Loucy (cell line): ENCODE measurements around the gene ARR3.

Experiments used
- EZH2phosphoT487 ChIP-seq: fragments of 200-600 bp; IDR thresholded peaks from 2 replicates; pipeline ENCODE4 v1.6.1; 2018; ENCODE audit warnings: antibody characterized with exemption, mild to moderate bottlenecking, moderate library complexity, borderline replicate concordance
- TF ChIP-seq, protein P1 (sequence below): fragments of 200-600 bp; sonication (generic); conservative IDR thresholded peaks from 2 replicates; pipeline ENCODE4 v1.5.1; 2014; ENCODE audit warnings: mild to moderate bottlenecking, antibody characterized with exemption, low read length

DNA sequence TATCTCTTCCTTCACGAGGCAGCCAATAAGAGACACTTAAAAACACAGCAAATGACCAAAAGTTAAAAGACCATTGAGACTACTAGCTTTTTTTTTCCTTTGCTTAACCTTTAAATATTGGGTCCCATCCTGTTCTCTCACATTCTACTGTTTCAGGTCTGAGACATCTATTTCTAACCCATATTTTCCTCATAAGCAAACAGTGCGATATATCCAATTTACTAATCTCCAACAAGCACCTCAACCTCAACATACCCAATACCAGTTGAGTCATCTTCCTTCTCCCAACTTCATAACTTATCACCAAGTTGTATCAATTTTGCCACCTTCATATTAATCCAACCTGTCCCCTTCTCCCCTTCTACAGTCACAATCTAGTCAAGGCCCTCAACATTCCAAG lies 26.6 kb upstream of the ARR3 start:
- TF ChIP-seq, protein P1, sequence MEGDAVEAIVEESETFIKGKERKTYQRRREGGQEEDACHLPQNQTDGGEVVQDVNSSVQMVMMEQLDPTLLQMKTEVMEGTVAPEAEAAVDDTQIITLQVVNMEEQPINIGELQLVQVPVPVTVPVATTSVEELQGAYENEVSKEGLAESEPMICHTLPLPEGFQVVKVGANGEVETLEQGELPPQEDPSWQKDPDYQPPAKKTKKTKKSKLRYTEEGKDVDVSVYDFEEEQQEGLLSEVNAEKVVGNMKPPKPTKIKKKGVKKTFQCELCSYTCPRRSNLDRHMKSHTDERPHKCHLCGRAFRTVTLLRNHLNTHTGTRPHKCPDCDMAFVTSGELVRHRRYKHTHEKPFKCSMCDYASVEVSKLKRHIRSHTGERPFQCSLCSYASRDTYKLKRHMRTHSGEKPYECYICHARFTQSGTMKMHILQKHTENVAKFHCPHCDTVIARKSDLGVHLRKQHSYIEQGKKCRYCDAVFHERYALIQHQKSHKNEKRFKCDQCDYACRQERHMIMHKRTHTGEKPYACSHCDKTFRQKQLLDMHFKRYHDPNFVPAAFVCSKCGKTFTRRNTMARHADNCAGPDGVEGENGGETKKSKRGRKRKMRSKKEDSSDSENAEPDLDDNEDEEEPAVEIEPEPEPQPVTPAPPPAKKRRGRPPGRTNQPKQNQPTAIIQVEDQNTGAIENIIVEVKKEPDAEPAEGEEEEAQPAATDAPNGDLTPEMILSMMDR = no peak
- TF ChIP-seq EZH2phosphoT487 = no peak
